ENCODE data around the gene GALNT13.

Gene GALNT13

GRCh38 chr2:153871231-153872221 lies at the start of gene GALNT13:
Gene GALNT13 (plus strand): TSS chr2:153871922.
- no peak for DNase-seq (ENCODE audit: low read depth, low spot score)

GRCh38 chr2:153823880-153824279 lies 47.8 kb upstream of the GALNT13 start:
- DNase-seq (ENCODE audit: low read depth, low spot score) = no peak

GRCh38 chr2:153828335-153828734 lies 43.4 kb upstream of the GALNT13 start:
- DNase-seq (ENCODE audit: low read depth, low spot score) = no peak

GRCh38 chr2:153834662-153835061 lies 37.1 kb upstream of the GALNT13 start:
- no peak for DNase-seq (ENCODE audit: low read depth, low spot score)

GRCh38 chr2:153858250-153858649 lies 13.5 kb upstream of the GALNT13 start:
- no peak for DNase-seq (ENCODE audit: low read depth, low spot score)

- DNase-seq (ENCODE audit: low read depth, low spot score) = no peak
These were observed 7.7 kb upstream of the GALNT13 start for GRCh38 chr2:153864022-153864421.

- no peak for DNase-seq (ENCODE audit: low read depth, low spot score)
These were observed 5.1 kb upstream of the GALNT13 start for GRCh38 chr2:153866595-153866994.

- DNase-seq (ENCODE audit: low read depth, low spot score) = no peak
These were observed 1.4 kb upstream of the GALNT13 start for GRCh38 chr2:153870308-153870707.

- no peak for DNase-seq (ENCODE audit: low read depth, low spot score)
These were observed 759 bp downstream of the GALNT13 start for GRCh38 chr2:153872311-153873051.

GRCh38 chr2:153873052-153874048 lies 1.6 kb downstream of the GALNT13 start:
- no peak for DNase-seq (ENCODE audit: low read depth, low spot score)

GRCh38 chr2:153875801-153876466 lies 4.2 kb downstream of the GALNT13 start:
- DNase-seq (ENCODE audit: low read depth, low spot score) = no peak

GRCh38 chr2:153880926-153881325 lies 9.2 kb downstream of the GALNT13 start:
- no peak for DNase-seq (ENCODE audit: low read depth, low spot score)

- DNase-seq (ENCODE audit: low read depth, low spot score) = no peak
These were observed 15.1 kb downstream of the GALNT13 start for GRCh38 chr2:153886833-153887232.

GRCh38 chr2:153890576-153890975 lies 18.9 kb downstream of the GALNT13 start:
- no peak for DNase-seq (ENCODE audit: low read depth, low spot score)

GRCh38 chr2:153891051-153891450 lies 19.3 kb downstream of the GALNT13 start:
- DNase-seq (ENCODE audit: low read depth, low spot score) = no peak

GRCh38 chr2:153912798-153913396 lies 41.2 kb downstream of the GALNT13 start:
- DNase-seq (ENCODE audit: low read depth, low spot score) = no peak

GRCh38 chr2:153917570-153917969 lies 45.8 kb downstream of the GALNT13 start:
- no peak for DNase-seq (ENCODE audit: low read depth, low spot score)

GRCh38 chr2:153935511-153935910 lies 63.8 kb downstream of the GALNT13 start:
- DNase-seq (ENCODE audit: low read depth, low spot score) = no peak

GRCh38 chr2:153939124-153939796 lies 67.5 kb downstream of the GALNT13 start:
- no peak for DNase-seq (ENCODE audit: low read depth, low spot score)

- no peak for DNase-seq (ENCODE audit: low read depth, low spot score)
These were observed 68.8 kb downstream of the GALNT13 start for GRCh38 chr2:153940511-153940910.
